Gastrocnemius medialis (tissue), 4 donors: ENCODE results near the gene CD101.

Experiments
- CTCF ChIP-seq, 5 experiments: fragments of 450-650 bp in 3 of 5; fragments of 200-600 bp in 2 of 5; sonication (generic) in 2 of 5; IDR thresholded peaks in 4 of 5; conservative IDR thresholded peaks in 1 of 5; 1 replicate in 4 of 5; 2 replicates in 1 of 5; pipeline ENCODE4 v1.5.1; 2016 to 2019; ENCODE audit warnings: antibody characterized with exemption in 5 of 5, mild to moderate bottlenecking in 3 of 5, moderate library complexity in 3 of 5
- POLR2A ChIP-seq, 2 donors: fragments of 450-650 bp; IDR thresholded peaks; one replicate each; pipeline ENCODE4 v1.6.1; 2017; ENCODE audit warnings: antibody characterized with exemption in 2 of 2, mild to moderate bottlenecking in 2 of 2, moderate library complexity in 2 of 2

DNA sequence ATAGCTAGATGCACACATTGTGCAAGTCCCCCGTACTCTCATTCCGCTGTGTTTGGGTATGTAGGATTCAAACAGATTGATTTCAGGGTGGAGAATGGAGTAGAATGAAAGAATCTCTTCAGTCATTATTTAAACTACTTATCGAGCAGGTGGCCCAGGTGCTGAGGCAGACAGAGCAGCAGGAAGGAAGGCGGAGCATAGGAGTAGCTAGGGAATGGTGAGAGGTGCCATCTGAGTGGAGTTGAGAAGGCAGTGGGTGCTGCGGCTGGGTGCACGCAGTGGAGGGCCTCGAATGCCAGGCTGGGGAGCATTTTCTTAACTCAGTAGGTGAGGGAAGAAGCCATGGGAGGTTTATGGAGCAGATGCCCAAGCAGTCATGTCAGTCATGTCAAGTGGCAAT lies 45.2 kb upstream of the CD101 start:
- no peak for TF ChIP-seq CTCF (IDR thresholded peaks at IDR 0.05 in 4 of 5, conservative IDR thresholded peaks at IDR 0.05 in 1 of 5)
- no peak for TF ChIP-seq POLR2A (IDR thresholded peaks at IDR 0.05)
